ENCODE results near the gene CHN1. TPM values are rescaled to one million over a fixed set of nuclear protein-coding genes. Genes with fewer than 3 reads are reported as not detected.

CHN1 gene
- polyA plus RNA-seq, 1 donor (not counting 4 experiments of a cell fraction or from before 2014, with no cell fraction given) = 2.3 TPM

GRCh38 chr2:175027755-175028154 lies 22.6 kb upstream of the CHN1 start:
- Histone ChIP-seq H3K4me2 (ENCODE audit: control insufficient read depth, extremely low read depth, insufficient read depth, low read depth, low read length) (no peak overlapping the region), H3K27me3 (ENCODE audit: control insufficient read depth, extremely low read depth, insufficient read depth, low read length) (no peaks in the 10 kb centered on the region), H2AFZ (ENCODE audit: control insufficient read depth, low read length) (no peak overlapping the region), H4K20me1 (ENCODE audit: control insufficient read depth, extremely low read depth, insufficient read depth, low read length) (no peaks in the 10 kb centered on the region), H3K4me1 (ENCODE audit: control insufficient read depth, extremely low read depth, insufficient read depth, low read length) (no peaks in the 10 kb centered on the region), H3K36me3 (ENCODE audit: control insufficient read depth in 2 of 2, extremely low read depth in 1 of 2, insufficient read depth in 2 of 2, low read length in 2 of 2) (no peaks in the 10 kb centered on the region), H3K9ac (ENCODE audit: control insufficient read depth, extremely low read depth, insufficient read depth, low read length) (no peak overlapping the region), H3K4me3 (ENCODE audit: control insufficient read depth in 2 of 3, extremely low read depth in 1 of 3, insufficient read depth in 2 of 3, low read depth in 1 of 3, low read length in 3 of 3) (no peak overlapping the region), H3K9me1 (ENCODE audit: control insufficient read depth, extremely low read depth, insufficient read depth, low read length) (no peaks in the 10 kb centered on the region), H3K27ac (ENCODE audit: control insufficient read depth, insufficient read depth, low read length) (no peak overlapping the region), H3K9me3 (ENCODE audit: control insufficient read depth, low read depth, low read length) (no peaks in the 10 kb centered on the region), H3K79me2 (ENCODE audit: control insufficient read depth, insufficient read depth, low read length) (no peaks in the 10 kb centered on the region)
- DNase-seq (ENCODE audit: low read depth, low spot score) (no peak), FAIRE-seq (no peak)
- no peak for TF ChIP-seq CTCF (optimal IDR thresholded peaks at IDR 0.05 in 1 of 3, IDR thresholded peaks at IDR 0.05 in 1 of 3, conservative IDR thresholded peaks at IDR 0.05 in 1 of 3; ENCODE audit: extremely low read depth in 1 of 3, insufficient read depth in 2 of 3, low read length in 3 of 3)
- no peak for TF ChIP-seq EZH2 (IDR thresholded peaks at IDR 0.05; ENCODE audit: low read length)
- dilution Hi-C loops (cut with MboI; ENCODE audit: extremely low pct_ligation_motif_present, low sequenced_read_pairs) = no loop called here

GRCh38 chr2:175026385-175026784 lies 21.2 kb upstream of the CHN1 start:
- H3K4me3 ChIP-seq (ENCODE audit: control insufficient read depth in 2 of 3, extremely low read depth in 1 of 3, insufficient read depth in 2 of 3, low read depth in 1 of 3, low read length in 3 of 3) = no peak overlapping the region
- H3K4me2 ChIP-seq (ENCODE audit: control insufficient read depth, extremely low read depth, insufficient read depth, low read depth, low read length) = no peak overlapping the region
- H3K4me1 ChIP-seq (ENCODE audit: control insufficient read depth, extremely low read depth, insufficient read depth, low read length) = no peaks in the 10 kb centered on the region
- H3K79me2 ChIP-seq (ENCODE audit: control insufficient read depth, insufficient read depth, low read length) = no peaks in the 10 kb centered on the region
- no peak for FAIRE-seq
- H3K9me3 ChIP-seq (ENCODE audit: control insufficient read depth, low read depth, low read length) = no peaks in the 10 kb centered on the region
- H4K20me1 ChIP-seq (ENCODE audit: control insufficient read depth, extremely low read depth, insufficient read depth, low read length) = no peaks in the 10 kb centered on the region
- no peaks in the 10 kb centered on the region for H3K36me3 ChIP-seq (ENCODE audit: control insufficient read depth in 2 of 2, extremely low read depth in 1 of 2, insufficient read depth in 2 of 2, low read length in 2 of 2)
- dilution Hi-C loops (cut with MboI; ENCODE audit: extremely low pct_ligation_motif_present, low sequenced_read_pairs) = no loop called here
- no peaks in the 10 kb centered on the region for H3K27me3 ChIP-seq (ENCODE audit: control insufficient read depth, extremely low read depth, insufficient read depth, low read length)
- H3K9ac ChIP-seq (ENCODE audit: control insufficient read depth, extremely low read depth, insufficient read depth, low read length) = no peak overlapping the region
- no peak overlapping the region for H3K27ac ChIP-seq (ENCODE audit: control insufficient read depth, insufficient read depth, low read length)
- no peak overlapping the region for H2AFZ ChIP-seq (ENCODE audit: control insufficient read depth, low read length)
- TF ChIP-seq EZH2 (IDR thresholded peaks at IDR 0.05; ENCODE audit: low read length) = no peak
- TF ChIP-seq CTCF (optimal IDR thresholded peaks at IDR 0.05 in 1 of 3, IDR thresholded peaks at IDR 0.05 in 1 of 3, conservative IDR thresholded peaks at IDR 0.05 in 1 of 3; ENCODE audit: extremely low read depth in 1 of 3, insufficient read depth in 2 of 3, low read length in 3 of 3) = no peak
- H3K9me1 ChIP-seq (ENCODE audit: control insufficient read depth, extremely low read depth, insufficient read depth, low read length) = no peaks in the 10 kb centered on the region
- DNase-seq (ENCODE audit: low read depth, low spot score) = no peak
